WI38 (cell line): ENCODE measurements around the gene SREK1IP1.

Experiments
- H3K4me3 ChIP-seq: 2 replicates; pipeline ENCODE4 v1.5.1; 2011; ENCODE audit warnings: low read depth, mild to moderate bottlenecking, control low read depth, low read length
- CTCF ChIP-seq: IDR thresholded peaks from 2 replicates; pipeline ENCODE4 v1.5.1; 2012; ENCODE audit warnings: low read depth, mild to moderate bottlenecking, control low read depth, low read length

The SREK1IP1 gene

GRCh38 chr5:64682608-64683007 is 85.9 kb downstream of the SREK1IP1 start:
- H3K4me3 ChIP-seq = no peak overlapping the region
- TF ChIP-seq CTCF = no peak

GRCh38 chr5:64680289-64680688 is 88.2 kb downstream of the SREK1IP1 start:
- no peak overlapping the region for H3K4me3 ChIP-seq

GRCh38 chr5:64678374-64678773 is 90.1 kb downstream of the SREK1IP1 start:
- no peak for TF ChIP-seq CTCF
- no peak overlapping the region for H3K4me3 ChIP-seq

More at GRCh38 chr5:64680289-64680688, 88.2 kb downstream of the SREK1IP1 start:
- TF ChIP-seq CTCF = no peak

GRCh38 chr5:64671678-64672077 is 96.8 kb downstream of the SREK1IP1 start:
- H3K4me3 ChIP-seq = no peak overlapping the region

GRCh38 chr5:64670277-64670676 is 98.2 kb downstream of the SREK1IP1 start:
- no peak overlapping the region for H3K4me3 ChIP-seq
- TF ChIP-seq CTCF = no peak

More at GRCh38 chr5:64671678-64672077, 96.8 kb downstream of the SREK1IP1 start:
- TF ChIP-seq CTCF = no peak
